Tibial artery (tissue), 4 donors: ENCODE data around the gene TRMU.

ENCODE experiments used
- DNase-seq, 2 donors: peaks; one replicate each; pipeline ENCODE4 v3.0.0-alpha.2; 2019
- H3K27ac ChIP-seq, 2 donors: fragments of 200-600 bp; sonication (generic) in 1 of 2; 1 replicate in 1 of 2; 2 replicates in 1 of 2; pipeline ENCODE4 v1.5.1; 2018 to 2019; ENCODE audit warnings: mild to moderate bottlenecking in 1 of 2
- H3K27me3 ChIP-seq, 2 donors: fragments of 200-600 bp; sonication (generic) in 1 of 2; one replicate each; pipeline versions ENCODE4 v1.5.1 to v1.6.0; 2016 to 2019
- H3K36me3 ChIP-seq, 3 donors: fragments of 200-600 bp; sonication (generic) in 2 of 3; one replicate each; pipeline ENCODE4 v1.5.1; 2016 to 2019; ENCODE audit warnings: mild to moderate bottlenecking in 2 of 3
- H3K4me1 ChIP-seq, 4 donors: fragments of 200-600 bp; sonication (generic) in 2 of 4; 1 replicate in 3 of 4; 2 replicates in 1 of 4; pipeline ENCODE4 v1.5.1; 2016 to 2019
- H3K4me3 ChIP-seq, 2 donors: fragments of 200-600 bp; sonication (generic) in 1 of 2; 1 replicate in 1 of 2; 2 replicates in 1 of 2; pipeline ENCODE4 v1.5.1; 2018 to 2019; ENCODE audit warnings: mild to moderate bottlenecking in 2 of 2
- H3K9me3 ChIP-seq, 3 donors: fragments of 200-600 bp; sonication (generic) in 1 of 3; one replicate each; pipeline ENCODE4 v1.5.1; 2016 to 2019
- CTCF ChIP-seq, 2 experiments: fragments of 200-600 bp in 1 of 2; fragments of 450-650 bp in 1 of 2; IDR thresholded peaks; one replicate each; pipeline ENCODE4 v1.5.1; 2017 to 2019; ENCODE audit warnings: antibody characterized with exemption in 2 of 2, mild to moderate bottlenecking in 1 of 2, moderate library complexity in 1 of 2
- intact Hi-C: fragments of 100-400 bp; cut with DNase I; formaldehyde crosslinking; loops from one replicate; pipeline ENCODE4 v1.15.0; 2023; ENCODE audit warnings: low total_unique reads

TRMU gene

GRCh38 chr22:46349238-46349637, 13.7 kb downstream of the TRMU start:
- DNase-seq, result no peak
- no peak for TF ChIP-seq CTCF (IDR thresholded peaks at IDR 0.05)
- H3K27ac ChIP-seq, result no peak overlapping the region
- no peaks in the 10 kb centered on the region for H3K9me3 ChIP-seq
- H3K4me3 ChIP-seq, result no peak overlapping the region
- intact Hi-C loops, result no loop called here
- H3K36me3 ChIP-seq, result peaks cover 89 to 100% (median 93%) of the 10 kb centered on the region in 3 donors
- no peaks in the 10 kb centered on the region for H3K4me1 ChIP-seq
- H3K27me3 ChIP-seq, result no peaks in the 10 kb centered on the region

- TF ChIP-seq CTCF (IDR thresholded peaks at IDR 0.05), result no peak
- no peaks in the 10 kb centered on the region for H3K27me3 ChIP-seq
- no peak overlapping the region for H3K4me3 ChIP-seq
- H3K4me1 ChIP-seq, result no peaks in the 10 kb centered on the region
- H3K9me3 ChIP-seq, result no peaks in the 10 kb centered on the region
- no peak for DNase-seq
- intact Hi-C loops, result no loop called here
- H3K27ac ChIP-seq, result no peak overlapping the region
- H3K36me3 ChIP-seq, result peaks cover 86 to 100% (median 94%) of the 10 kb centered on the region in 3 donors
Observed at GRCh38 chr22:46349681-46350080, 14.2 kb downstream of the TRMU start.

- Histone ChIP-seq H3K4me3 (no peak overlapping the region), H3K9me3 (no peaks in the 10 kb centered on the region), H3K27ac (no peak overlapping the region), H3K4me1 (no peaks in the 10 kb centered on the region), H3K36me3 (peaks cover 86 to 100% (median 94%) of the 10 kb centered on the region in 3 donors), H3K27me3 (no peaks in the 10 kb centered on the region)
- no peak for TF ChIP-seq CTCF (IDR thresholded peaks at IDR 0.05)
- intact Hi-C loops, result no loop called here
- no peak for DNase-seq
Observed at GRCh38 chr22:46350121-46350520, 14.6 kb downstream of the TRMU start.

GRCh38 chr22:46350646-46351045, 15.1 kb downstream of the TRMU start:
- intact Hi-C loops, result no loop called here
- no peak overlapping the region for H3K4me3 ChIP-seq
- no peak for DNase-seq
- no peaks in the 10 kb centered on the region for H3K4me1 ChIP-seq
- peaks cover 85 to 98% (median 96%) of the 10 kb centered on the region in 3 donors for H3K36me3 ChIP-seq
- H3K27me3 ChIP-seq, result no peaks in the 10 kb centered on the region
- TF ChIP-seq CTCF (IDR thresholded peaks at IDR 0.05), result no peak
- H3K9me3 ChIP-seq, result no peaks in the 10 kb centered on the region
- H3K27ac ChIP-seq, result no peak overlapping the region

GRCh38 chr22:46351131-46351735, 15.7 kb downstream of the TRMU start:
- H3K36me3 ChIP-seq, result peaks cover 84 to 98% (median 96%) of the 10 kb centered on the region in 3 donors
- no peaks in the 10 kb centered on the region for H3K27me3 ChIP-seq
- no peak for DNase-seq
- no peak for TF ChIP-seq CTCF (IDR thresholded peaks at IDR 0.05)
- intact Hi-C loops, result no loop called here
- no peaks in the 10 kb centered on the region for H3K4me1 ChIP-seq
- H3K9me3 ChIP-seq, result no peaks in the 10 kb centered on the region
- H3K27ac ChIP-seq, result no peak overlapping the region
- H3K4me3 ChIP-seq, result no peak overlapping the region

- Histone ChIP-seq H3K9me3 (no peaks in the 10 kb centered on the region), H3K4me1 (no peaks in the 10 kb centered on the region), H3K4me3 (no peak overlapping the region), H3K27ac (no peak overlapping the region), H3K27me3 (no peaks in the 10 kb centered on the region), H3K36me3 (peaks cover 82 to 98% (median 96%) of the 10 kb centered on the region in 3 donors)
- TF ChIP-seq CTCF (IDR thresholded peaks at IDR 0.05), result no peak
- intact Hi-C loops, result no loop called here
- DNase-seq, result no peak
Observed at GRCh38 chr22:46351767-46352166, 16.3 kb downstream of the TRMU start.
